Prostate gland (tissue), 2 donors: ENCODE measurements around the gene MDC1. TPM values are rescaled to one million over a fixed set of nuclear protein-coding genes. Genes with fewer than 3 reads are reported as not detected.
"Not testable (repeated sequence)": the region's sequence is repeated elsewhere in the genome, so short reads cannot be mapped to it uniquely, and the experiment has no call there.

Experiments
- DNase-seq: peaks from one replicate; pipeline ENCODE4 v3.0.0-alpha.2; 2019; ENCODE audit warnings: low spot score
- H3K27ac ChIP-seq, 2 donors: fragments of 200-600 bp; sonication (generic); 2 replicates each; pipeline ENCODE4 v1.5.1; 2017 to 2019
- H3K27me3 ChIP-seq: fragments of 200-600 bp; sonication (generic); replicated peaks from 2 replicates; pipeline ENCODE4 v1.5.1; 2019; ENCODE audit not compliant: insufficient read depth
- H3K36me3 ChIP-seq, 2 donors: fragments of 200-600 bp; sonication (generic); 1 replicate in 1 of 2; 2 replicates in 1 of 2; pipeline versions ENCODE4 v1.5.1 to v1.8.1; 2017 to 2019
- H3K4me1 ChIP-seq: fragments of 200-600 bp; sonication (generic); replicated peaks from 2 replicates; pipeline ENCODE4 v1.5.1; 2019
- H3K4me3 ChIP-seq, 2 donors: fragments of 200-600 bp; sonication (generic); 2 replicates each; pipeline ENCODE4 v1.5.1; 2017 to 2019
- H3K9me3 ChIP-seq: fragments of 200-600 bp; sonication (generic); 2 replicates; pipeline ENCODE4 v1.5.1; 2017
- POLR2A ChIP-seq: fragments of 450-650 bp; IDR thresholded peaks from one replicate; pipeline ENCODE4 v1.6.1; 2016; ENCODE audit warnings: antibody characterized with exemption, mild to moderate bottlenecking
- POLR2AphosphoS5 ChIP-seq: sonication (generic); formaldehyde crosslinking; IDR thresholded peaks from one replicate; pipeline ENCODE4 v1.6.1; 2017; ENCODE audit warnings: antibody characterized with exemption
- WGBS: methylation state at CpG from one replicate; pipeline ENCODE4 v1.1.5; 2018; 5-methylcytosine and 5-hydroxymethylcytosine counted together
- intact Hi-C: fragments of 100-400 bp; cut with DNase I; formaldehyde crosslinking; loops from one replicate; pipeline ENCODE4 v1.14.2; 2022
- total RNA-seq, 2 donors: library from RNA; depleted of rRNA; stranded (reverse); fragments of >200 nt; gene quantifications; one replicate each; pipeline ENCODE4 v1.1.0, GENCODE V29; 2016
- TF ChIP-seq, protein P1 (sequence below), 4 experiments: fragments of 200-600 bp in 2 of 4; fragments of 450-650 bp in 2 of 4; sonication (generic) in 2 of 4; IDR thresholded peaks; 1 replicate in 3 of 4; 2 replicates in 1 of 4; pipeline ENCODE4 v1.5.1; 2016 to 2019; ENCODE audit warnings: antibody characterized with exemption in 4 of 4, mild to moderate bottlenecking in 2 of 4, moderate library complexity in 2 of 4

MDC1 gene
- total RNA-seq, 2 donors from 2014 or later = 20.5 to 26.3 TPM

DNA sequence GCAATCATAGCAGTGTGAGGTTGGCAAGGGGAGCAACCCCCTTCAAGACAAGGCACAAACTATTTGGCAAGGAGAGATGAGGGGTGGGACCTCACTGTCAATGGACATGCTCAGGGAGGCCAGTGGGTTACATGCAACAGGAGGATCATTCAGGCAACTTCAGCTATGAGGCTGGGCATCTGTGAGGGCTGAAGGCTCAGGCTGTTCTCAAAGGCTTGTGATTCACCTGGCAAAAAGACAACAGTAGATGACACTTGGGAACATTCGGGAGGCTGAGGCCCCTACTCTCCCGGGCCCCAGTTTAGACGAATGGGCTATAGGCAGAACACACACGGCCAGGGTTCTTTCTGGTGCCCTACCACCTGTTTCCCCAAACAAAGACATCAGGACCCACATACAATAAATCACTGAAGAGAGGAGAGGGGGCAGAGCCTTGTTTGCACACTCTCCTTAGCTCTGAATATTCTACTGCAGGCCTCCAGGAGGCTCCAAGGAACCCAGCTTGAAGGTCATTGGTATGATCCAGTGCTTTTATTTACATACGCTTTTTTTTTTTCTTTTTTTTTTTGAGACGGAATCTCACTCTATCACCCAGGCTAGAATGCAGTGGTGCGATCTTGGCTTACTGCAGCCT lies 11.0 kb upstream of the MDC1 start:
- peaks cover 0 to 10% of the 10 kb centered on the region in 2 donors for H3K36me3 ChIP-seq
- WGBS = 35% methylated on average over 7 of the region's 7 CpGs
- peak overlapping the region in 1 of 2 donors; percentile 49 for H3K27ac ChIP-seq
- DNase-seq = no peak
- H3K4me3 ChIP-seq = no peak overlapping the region
- TF ChIP-seq, protein P1, sequence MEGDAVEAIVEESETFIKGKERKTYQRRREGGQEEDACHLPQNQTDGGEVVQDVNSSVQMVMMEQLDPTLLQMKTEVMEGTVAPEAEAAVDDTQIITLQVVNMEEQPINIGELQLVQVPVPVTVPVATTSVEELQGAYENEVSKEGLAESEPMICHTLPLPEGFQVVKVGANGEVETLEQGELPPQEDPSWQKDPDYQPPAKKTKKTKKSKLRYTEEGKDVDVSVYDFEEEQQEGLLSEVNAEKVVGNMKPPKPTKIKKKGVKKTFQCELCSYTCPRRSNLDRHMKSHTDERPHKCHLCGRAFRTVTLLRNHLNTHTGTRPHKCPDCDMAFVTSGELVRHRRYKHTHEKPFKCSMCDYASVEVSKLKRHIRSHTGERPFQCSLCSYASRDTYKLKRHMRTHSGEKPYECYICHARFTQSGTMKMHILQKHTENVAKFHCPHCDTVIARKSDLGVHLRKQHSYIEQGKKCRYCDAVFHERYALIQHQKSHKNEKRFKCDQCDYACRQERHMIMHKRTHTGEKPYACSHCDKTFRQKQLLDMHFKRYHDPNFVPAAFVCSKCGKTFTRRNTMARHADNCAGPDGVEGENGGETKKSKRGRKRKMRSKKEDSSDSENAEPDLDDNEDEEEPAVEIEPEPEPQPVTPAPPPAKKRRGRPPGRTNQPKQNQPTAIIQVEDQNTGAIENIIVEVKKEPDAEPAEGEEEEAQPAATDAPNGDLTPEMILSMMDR (IDR thresholded peaks at IDR 0.05) = peak in 1 of 4 experiments; percentile 4
- peak; percentile 13 for TF ChIP-seq POLR2AphosphoS5
- TF ChIP-seq POLR2A = no peak
- H3K4me1 ChIP-seq = peaks cover 4% of the 10 kb centered on the region
- no peaks in the 10 kb centered on the region for H3K27me3 ChIP-seq
- no peaks in the 10 kb centered on the region for H3K9me3 ChIP-seq
- intact Hi-C loops = loop anchor here (5.0 kb wide), 1 partner anchor 149 kb away; no protein-coding TSS in a partner anchor

DNA sequence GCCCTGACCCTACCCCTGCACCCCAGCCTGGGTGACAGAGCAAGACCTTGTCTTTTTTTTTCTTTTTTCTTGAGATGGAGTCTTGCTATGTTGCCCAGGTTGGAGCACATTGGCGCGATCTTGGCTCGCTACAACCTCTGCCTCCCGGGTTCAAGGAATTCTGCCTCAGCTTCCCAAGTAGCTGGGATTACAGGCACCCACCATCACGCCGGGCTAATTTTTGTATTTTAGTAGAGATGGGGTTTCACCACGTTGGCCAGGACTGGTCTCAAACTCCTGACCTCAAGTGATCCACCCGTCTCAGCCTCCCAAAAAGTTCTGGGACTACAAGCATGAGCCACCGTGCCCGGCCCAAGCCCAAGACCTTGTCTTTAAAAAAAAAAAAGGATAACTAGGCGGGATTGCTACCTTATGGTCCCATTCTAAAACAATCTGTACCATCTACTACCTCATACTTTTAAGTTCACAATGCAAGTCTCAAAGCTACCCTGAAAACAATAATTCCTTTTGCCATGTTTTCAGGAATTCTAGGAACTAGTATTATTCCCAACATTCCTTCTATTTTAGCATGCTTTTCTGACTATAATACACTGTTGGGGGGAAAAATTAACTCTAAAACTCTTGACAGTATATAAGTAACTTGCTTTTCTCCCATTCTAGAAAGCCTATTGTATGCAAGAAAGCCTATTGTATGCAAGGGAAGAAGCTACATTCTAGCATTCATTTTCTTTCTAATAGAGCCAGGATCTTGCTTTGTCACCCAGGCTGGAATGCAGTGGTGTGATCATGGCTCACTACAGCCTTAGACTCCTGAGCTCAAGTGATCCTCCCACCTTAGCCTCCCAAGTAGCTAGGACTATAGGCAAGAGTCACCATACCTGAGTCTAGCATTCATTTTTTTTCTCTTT lies 9.7 kb upstream of the MDC1 start:
- peaks cover 0 to 10% of the 10 kb centered on the region in 2 donors for H3K36me3 ChIP-seq
- intact Hi-C loops = loop anchor here (5.0 kb wide), 1 partner anchor 151 kb away; no protein-coding TSS in a partner anchor

DNA sequence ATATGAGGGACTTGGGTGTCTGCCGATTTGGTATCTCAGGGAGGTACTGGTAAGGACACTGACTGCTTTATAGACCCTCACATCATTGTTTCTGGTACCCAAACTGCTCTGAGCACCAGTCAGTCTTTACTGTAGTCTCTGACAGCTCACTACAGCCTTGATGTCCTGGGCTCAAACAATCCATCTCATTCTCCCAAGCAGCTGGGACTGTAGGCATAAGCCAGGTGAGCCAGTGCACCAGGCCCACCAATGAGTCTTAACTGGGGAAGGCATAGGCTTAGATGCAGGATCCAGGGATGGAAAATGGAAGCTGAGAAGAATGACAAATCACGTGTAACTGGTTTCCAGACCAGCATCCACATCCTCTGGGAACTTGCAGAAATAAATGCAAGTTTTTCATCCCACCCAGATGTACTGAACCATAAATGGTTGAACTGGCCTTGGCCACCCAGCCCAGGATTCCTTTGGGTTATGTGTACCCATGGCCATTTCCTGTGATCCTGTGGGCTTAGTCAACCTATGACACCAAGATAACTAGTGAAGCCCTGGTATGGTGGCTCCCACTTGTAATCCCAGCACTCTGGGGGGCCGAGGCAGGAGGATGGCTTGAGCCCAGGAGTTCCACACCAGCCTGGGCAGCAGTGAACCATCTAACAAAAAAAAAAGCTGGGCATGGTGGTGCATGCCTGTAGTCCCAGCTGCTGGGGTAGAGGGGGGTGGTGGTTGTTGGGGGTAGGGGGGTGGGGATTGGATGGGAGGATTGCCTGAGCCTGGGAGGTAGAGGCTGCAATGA lies 8.8 kb upstream of the MDC1 start:
- DNase-seq = no peak
- H3K36me3 ChIP-seq = peaks cover 0 to 10% of the 10 kb centered on the region in 2 donors
- 47% methylated on average over 3 of the region's 3 CpGs for WGBS
- TF ChIP-seq, protein P1 (IDR thresholded peaks at IDR 0.05) = no peak
- no peak for TF ChIP-seq POLR2A
- no peak for TF ChIP-seq POLR2AphosphoS5
- H3K4me3 ChIP-seq = no peak overlapping the region
- H3K9me3 ChIP-seq = no peaks in the 10 kb centered on the region
- H3K27me3 ChIP-seq = no peaks in the 10 kb centered on the region
- H3K4me1 ChIP-seq = peaks cover 10% of the 10 kb centered on the region
- intact Hi-C loops = loop anchor here (5.0 kb wide), 1 partner anchor 151 kb away; no protein-coding TSS in a partner anchor
- H3K27ac ChIP-seq = no peak overlapping the region

More for the DNA sequence above, 9.7 kb upstream of the MDC1 start:
- no peak overlapping the region for H3K27ac ChIP-seq
- H3K27me3 ChIP-seq = no peaks in the 10 kb centered on the region
- H3K9me3 ChIP-seq = no peaks in the 10 kb centered on the region
- no peak for DNase-seq
- TF ChIP-seq POLR2AphosphoS5 (no peak), POLR2A (no peak)
- TF ChIP-seq, protein P1 (IDR thresholded peaks at IDR 0.05) = no peak
- no peak overlapping the region for H3K4me3 ChIP-seq
- WGBS = 85% methylated on average over 11 of the region's 11 CpGs
- H3K4me1 ChIP-seq = peaks cover 10% of the 10 kb centered on the region

DNA sequence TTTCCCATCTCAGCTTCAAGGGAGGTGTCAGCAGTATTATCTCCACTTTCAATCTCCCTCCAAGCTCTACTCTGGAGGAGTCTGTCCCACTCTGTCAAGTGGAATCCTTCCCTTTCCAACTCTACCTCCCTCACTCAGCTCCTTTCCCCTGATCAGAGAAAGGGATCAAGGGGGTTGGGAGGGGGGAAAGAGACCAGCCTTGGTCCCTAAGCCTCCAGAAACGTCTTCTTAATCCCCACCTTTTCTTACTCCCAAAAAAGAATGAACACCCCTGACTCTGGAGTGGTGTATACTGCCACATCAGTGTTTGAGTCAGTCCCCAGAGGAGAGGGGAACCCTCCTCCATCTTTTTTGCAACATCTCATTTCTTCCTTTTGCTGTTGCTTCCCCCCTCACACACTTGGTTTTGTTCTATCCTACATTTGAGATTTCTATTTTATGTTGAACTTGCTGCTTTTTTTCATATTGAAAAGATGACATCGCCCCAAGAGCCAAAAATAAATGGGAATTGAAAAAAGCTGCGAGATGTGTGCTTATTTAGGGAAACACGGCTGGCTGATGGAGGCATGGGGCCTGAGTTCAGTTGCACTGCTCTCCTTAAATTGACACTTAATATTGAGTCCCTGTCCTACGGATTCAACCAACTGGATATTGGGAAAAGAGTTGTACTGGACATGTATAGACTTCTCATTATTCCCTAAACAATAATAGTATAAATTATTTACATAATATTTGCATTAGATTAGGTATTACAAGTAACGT lies 8.0 kb upstream of the MDC1 start:
- peaks cover 6% of the 10 kb centered on the region for H3K4me1 ChIP-seq
- intact Hi-C loops = loop anchor here (5.0 kb wide), 2 partner anchors 152 to 168 kb away; partner anchors contain the start of genes GNL1 and PRR3
- no peaks in the 10 kb centered on the region for H3K27me3 ChIP-seq
- TF ChIP-seq POLR2AphosphoS5 (no peak), POLR2A (no peak)
- TF ChIP-seq, protein P1 (IDR thresholded peaks at IDR 0.05) = no peak
- H3K36me3 ChIP-seq = peaks cover 0 to 10% of the 10 kb centered on the region in 2 donors
- H3K9me3 ChIP-seq = no peaks in the 10 kb centered on the region
- no peak overlapping the region for H3K27ac ChIP-seq
- 34% methylated on average over 6 of the region's 6 CpGs for WGBS
- DNase-seq = no peak
- H3K4me3 ChIP-seq = no peak overlapping the region

DNA sequence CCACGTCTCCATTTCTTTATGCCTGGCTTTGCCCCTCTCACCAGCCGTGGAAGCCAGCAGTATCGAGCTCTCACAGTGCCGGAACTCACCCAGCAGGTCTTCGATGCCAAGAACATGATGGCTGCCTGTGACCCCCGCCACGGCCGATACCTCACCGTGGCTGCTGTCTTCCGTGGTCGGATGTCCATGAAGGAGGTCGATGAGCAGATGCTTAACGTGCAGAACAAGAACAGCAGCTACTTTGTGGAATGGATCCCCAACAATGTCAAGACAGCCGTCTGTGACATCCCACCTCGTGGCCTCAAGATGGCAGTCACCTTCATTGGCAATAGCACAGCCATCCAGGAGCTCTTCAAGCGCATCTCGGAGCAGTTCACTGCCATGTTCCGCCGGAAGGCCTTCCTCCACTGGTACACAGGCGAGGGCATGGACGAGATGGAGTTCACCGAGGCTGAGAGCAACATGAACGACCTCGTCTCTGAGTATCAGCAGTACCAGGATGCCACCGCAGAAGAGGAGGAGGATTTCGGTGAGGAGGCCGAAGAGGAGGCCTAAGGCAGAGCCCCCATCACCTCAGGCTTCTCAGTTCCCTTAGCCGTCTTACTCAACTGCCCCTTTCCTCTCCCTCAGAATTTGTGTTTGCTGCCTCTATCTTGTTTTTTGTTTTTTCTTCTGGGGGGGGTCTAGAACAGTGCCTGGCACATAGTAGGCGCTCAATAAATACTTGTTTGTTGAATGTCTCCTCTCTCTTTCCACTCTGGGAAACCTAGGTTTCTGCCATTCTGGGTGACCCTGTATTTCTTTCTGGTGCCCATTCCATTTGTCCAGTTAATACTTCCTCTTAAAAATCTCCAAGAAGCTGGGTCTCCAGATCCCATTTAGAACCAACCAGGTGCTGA lies 7.0 kb upstream of the MDC1 start:
- H3K4me3 ChIP-seq, H3K9me3 ChIP-seq, H3K36me3 ChIP-seq, H3K4me1 ChIP-seq, H3K27ac ChIP-seq, DNase-seq, H3K27me3 ChIP-seq: not testable (repeated sequence)
- intact Hi-C loops = loop anchor here (5.0 kb wide), 1 partner anchor 167 kb away; the partner anchor contains the start of genes GNL1 and PRR3
- 37% methylated on average over 29 of the region's 29 CpGs for WGBS
